CD4-positive, alpha-beta T cell (primary cell): ENCODE measurements around the gene LRRK1. TPM values are rescaled to one million over a fixed set of nuclear protein-coding genes. Genes with fewer than 3 reads are reported as not detected.

Source experiments
- ATAC-seq: fragments of 200-7000 bp; cut with Tn5 transposase; one replicate; pipeline ENCODE4 v1.10.0; 2022; ENCODE audit warnings: mild to moderate bottlenecking; ENCODE audit not compliant: poor library complexity
- CTCF ChIA-PET: fragments of 350-600 bp; sonication (Branson Sonifier 250); formaldehyde crosslinking; loops from one replicate; lab custom pipeline; 2021; ENCODE audit warnings: antibody characterized with exemption, inconsistent platforms; lab: Charles Lee
- POLR2A ChIA-PET: fragments of 350-600 bp; sonication (Branson Sonifier 250); formaldehyde crosslinking; loops from one replicate; lab custom pipeline; 2021; ENCODE audit warnings: antibody characterized with exemption, inconsistent platforms; lab: Charles Lee
- DNase-seq, 14 experiments: peaks; one replicate each; pipeline ENCODE4 v3.0.0-alpha.2; 2013 to 2020; ENCODE audit warnings: mixed read lengths in 2 of 14
- H3K27ac ChIP-seq, 2 donors: one replicate each; pipeline versions ENCODE4 v1.5.1 to v1.7.0; 2013; ENCODE audit warnings: low read length in 2 of 2, low read depth in 1 of 2, mild to moderate bottlenecking in 1 of 2
- H3K27me3 ChIP-seq, 2 experiments: 1 replicate in 1 of 2; 2 replicates in 1 of 2; pipeline versions ENCODE4 v1.6.1 to v1.7.0; 2013; ENCODE audit warnings: low read length in 2 of 2, control low read depth in 1 of 2, mild to moderate bottlenecking in 1 of 2, moderate library complexity in 1 of 2; ENCODE audit not compliant: insufficient read depth in 2 of 2, control insufficient read depth in 1 of 2
- H3K36me3 ChIP-seq: one replicate; pipeline ENCODE4 v1.6.1; 2013; ENCODE audit warnings: low read length, control low read depth; ENCODE audit not compliant: insufficient read depth
- H3K4me1 ChIP-seq: one replicate; pipeline ENCODE4 v1.6.1; 2013; ENCODE audit warnings: low read length, control low read depth; ENCODE audit not compliant: insufficient read depth
- H3K4me3 ChIP-seq: one replicate; pipeline ENCODE4 v1.5.1; 2013; ENCODE audit warnings: mild to moderate bottlenecking, low read length, moderate library complexity
- H3K9me3 ChIP-seq, 2 experiments: 1 replicate in 1 of 2; 2 replicates in 1 of 2; pipeline versions ENCODE4 v1.6.1 to v1.7.0; 2013; ENCODE audit warnings: low read length in 2 of 2, mild to moderate bottlenecking in 2 of 2, control low read depth in 1 of 2, moderate library complexity in 1 of 2; ENCODE audit not compliant: control insufficient read depth in 1 of 2, insufficient read depth in 1 of 2
- H3K27ac Mint-ChIP-seq: one replicate; pipeline ENCODE4 v1.8.0; 2020; ENCODE audit warnings: mixed read lengths
- H3K27me3 Mint-ChIP-seq: one replicate; pipeline ENCODE4 v1.8.0; 2021; ENCODE audit warnings: mixed read lengths
- H3K36me3 Mint-ChIP-seq: one replicate; pipeline ENCODE4 v1.8.0; 2021; ENCODE audit warnings: low read depth, mixed read lengths
- H3K4me1 Mint-ChIP-seq: one replicate; pipeline ENCODE4 v1.8.0; 2021; ENCODE audit warnings: low read depth, mixed read lengths
- H3K4me3 Mint-ChIP-seq: one replicate; pipeline ENCODE4 v1.8.0; 2020; ENCODE audit warnings: mild to moderate bottlenecking, mixed read lengths
- H3K9me3 Mint-ChIP-seq: one replicate; pipeline ENCODE4 v1.8.0; 2020; ENCODE audit warnings: mixed read lengths
- intact Hi-C, 2 experiments: fragments of 100-400 bp; cut with DNase I in 1 of 2; cut with micrococcal nuclease in 1 of 2; formaldehyde crosslinking; loops; one replicate each; pipeline versions ENCODE4 v1.15.1 to v1.9.0; 2023 to 2025; cut with DNase I, micrococcal nuclease
- total RNA-seq, 174 experiments: library from RNA in 2 of 174; stranded (reverse) in 2 of 174; gene quantifications; one replicate each; pipeline ENCODE4 v1.2.3 and lab custom pipeline; 2021 to 2026
- TF ChIP-seq, protein P1 (sequence below): fragments of 200-600 bp; IDR thresholded peaks from one replicate; pipeline ENCODE4 v1.8.0; 2022; ENCODE audit warnings: antibody characterized with exemption, mild to moderate bottlenecking

Gene LRRK1
- total RNA-seq, 2 experiments from 2014 or later: 0.60 to 0.73 TPM

DNA sequence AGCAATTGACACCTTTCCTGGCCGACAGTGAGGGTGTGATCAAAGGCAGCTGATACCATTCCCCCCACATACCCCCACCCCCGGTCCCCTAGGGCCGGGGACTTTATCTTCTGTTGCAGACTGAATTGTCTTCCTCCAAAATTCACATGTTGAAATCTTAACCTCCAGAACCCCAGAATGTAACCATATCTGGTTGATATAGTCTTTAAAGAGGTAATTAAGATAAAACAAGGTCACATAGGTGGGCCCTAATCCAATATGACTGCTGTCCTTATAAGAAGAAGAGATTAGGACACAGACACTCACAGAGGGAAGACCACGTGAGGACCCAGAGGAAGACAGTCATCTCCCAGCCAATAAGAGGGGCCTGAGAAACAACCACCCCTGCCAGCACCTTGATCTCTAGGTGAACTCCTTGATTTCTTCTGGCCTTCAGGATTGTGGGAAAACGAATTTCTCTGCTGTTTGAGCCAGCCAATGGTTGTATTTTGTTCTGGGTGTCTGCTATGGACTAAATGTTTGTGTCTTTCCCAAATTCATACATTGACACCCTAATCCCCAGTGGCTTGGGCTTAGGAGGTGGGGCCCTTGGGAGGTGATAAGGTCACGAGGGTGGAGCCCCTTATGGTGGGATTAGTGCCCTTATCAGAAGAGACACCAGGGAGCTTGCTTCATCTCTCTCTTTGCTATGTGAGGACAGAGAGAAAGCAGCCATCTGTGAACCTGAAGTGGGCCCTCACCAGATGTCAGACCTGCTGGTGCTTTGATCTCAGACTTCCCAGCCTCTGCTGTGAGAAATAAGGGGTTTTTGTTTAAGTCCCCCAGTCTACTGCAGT is 188.7 kb downstream of the LRRK1 start:
- Histone ChIP-seq H3K4me1 (no peaks in the 10 kb centered on the region), H3K27ac (no peak overlapping the region), H3K4me3 (no peak overlapping the region), H3K36me3 (no peaks in the 10 kb centered on the region), H3K9me3 (peaks cover 0 to 15% of the 10 kb centered on the region in 2 experiments), H3K27me3 (no peaks in the 10 kb centered on the region)
- intact Hi-C loops: no loop called here
- ChIA-PET CTCF (no interaction called here), POLR2A (no interaction called here)
- no peak for DNase-seq
- Mint-ChIP-seq H3K4me3 (no peak overlapping the region), H3K27me3 (no peaks in the 10 kb centered on the region), H3K9me3 (no peaks in the 10 kb centered on the region), H3K27ac (no peak overlapping the region), H3K4me1 (no peaks in the 10 kb centered on the region), H3K36me3 (no peaks in the 10 kb centered on the region)
- TF ChIP-seq, protein P1, sequence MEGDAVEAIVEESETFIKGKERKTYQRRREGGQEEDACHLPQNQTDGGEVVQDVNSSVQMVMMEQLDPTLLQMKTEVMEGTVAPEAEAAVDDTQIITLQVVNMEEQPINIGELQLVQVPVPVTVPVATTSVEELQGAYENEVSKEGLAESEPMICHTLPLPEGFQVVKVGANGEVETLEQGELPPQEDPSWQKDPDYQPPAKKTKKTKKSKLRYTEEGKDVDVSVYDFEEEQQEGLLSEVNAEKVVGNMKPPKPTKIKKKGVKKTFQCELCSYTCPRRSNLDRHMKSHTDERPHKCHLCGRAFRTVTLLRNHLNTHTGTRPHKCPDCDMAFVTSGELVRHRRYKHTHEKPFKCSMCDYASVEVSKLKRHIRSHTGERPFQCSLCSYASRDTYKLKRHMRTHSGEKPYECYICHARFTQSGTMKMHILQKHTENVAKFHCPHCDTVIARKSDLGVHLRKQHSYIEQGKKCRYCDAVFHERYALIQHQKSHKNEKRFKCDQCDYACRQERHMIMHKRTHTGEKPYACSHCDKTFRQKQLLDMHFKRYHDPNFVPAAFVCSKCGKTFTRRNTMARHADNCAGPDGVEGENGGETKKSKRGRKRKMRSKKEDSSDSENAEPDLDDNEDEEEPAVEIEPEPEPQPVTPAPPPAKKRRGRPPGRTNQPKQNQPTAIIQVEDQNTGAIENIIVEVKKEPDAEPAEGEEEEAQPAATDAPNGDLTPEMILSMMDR: no peak
- no peak for ATAC-seq

DNA sequence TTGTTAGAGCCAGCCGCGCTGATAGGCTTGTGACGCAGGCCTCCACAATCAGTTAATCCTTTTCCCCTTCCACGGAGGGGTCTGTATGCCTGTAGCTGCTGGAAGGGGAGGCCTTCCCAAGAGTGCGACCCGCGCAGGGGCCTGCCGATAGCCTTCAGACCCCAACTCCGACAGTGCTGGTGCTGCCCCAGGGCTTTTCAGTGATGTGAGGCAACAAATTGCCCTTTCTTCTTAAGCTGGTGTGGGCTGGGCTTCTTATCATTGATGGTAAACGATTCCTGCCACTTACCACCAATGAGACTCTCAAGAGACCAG is 189.3 kb downstream of the LRRK1 start:
- POLR2A ChIA-PET: no interaction called here
- ATAC-seq: no peak
- Mint-ChIP-seq H3K4me1 (no peaks in the 10 kb centered on the region), H3K27ac (no peak overlapping the region), H3K4me3 (no peak overlapping the region), H3K27me3 (no peaks in the 10 kb centered on the region), H3K9me3 (no peaks in the 10 kb centered on the region), H3K36me3 (no peaks in the 10 kb centered on the region)
- intact Hi-C loops: no loop called here
- CTCF ChIA-PET: no interaction called here
- H3K27me3 ChIP-seq: no peaks in the 10 kb centered on the region
- H3K4me3 ChIP-seq: no peak overlapping the region
- no peaks in the 10 kb centered on the region for H3K4me1 ChIP-seq
- peaks cover 0 to 15% of the 10 kb centered on the region in 2 experiments for H3K9me3 ChIP-seq
- no peak overlapping the region for H3K27ac ChIP-seq
- TF ChIP-seq, protein P1: no peak
- H3K36me3 ChIP-seq: no peaks in the 10 kb centered on the region
- DNase-seq: no peak

DNA sequence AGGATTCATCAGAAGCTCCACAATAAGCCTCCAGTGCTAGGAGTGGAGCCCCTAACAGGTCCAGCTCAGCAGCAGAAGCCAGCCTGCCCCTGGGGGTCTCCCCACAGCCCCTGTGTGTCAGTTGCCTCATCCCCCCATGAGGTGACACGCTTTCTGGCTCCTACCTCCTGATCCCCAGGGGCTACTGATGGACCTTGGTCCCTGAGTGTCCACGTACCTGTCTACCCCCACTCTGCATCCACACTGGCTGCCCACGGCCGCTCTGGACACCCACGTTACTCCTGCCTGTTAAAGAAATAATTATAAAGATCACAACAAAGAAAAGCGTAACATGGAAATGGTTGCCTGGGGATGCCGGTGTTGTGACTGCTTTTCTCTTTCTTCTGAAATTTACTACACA is 189.6 kb downstream of the LRRK1 start:
- intact Hi-C loops: no loop called here
- no peaks in the 10 kb centered on the region for H3K36me3 Mint-ChIP-seq
- H3K4me1 ChIP-seq: no peaks in the 10 kb centered on the region
- H3K27ac ChIP-seq: no peak overlapping the region
- H3K4me3 ChIP-seq: no peak overlapping the region
- POLR2A ChIA-PET: no interaction called here
- H3K4me1 Mint-ChIP-seq: no peaks in the 10 kb centered on the region
- H3K4me3 Mint-ChIP-seq: no peak overlapping the region
- no peak overlapping the region for H3K27ac Mint-ChIP-seq
- H3K9me3 Mint-ChIP-seq: no peaks in the 10 kb centered on the region
- H3K27me3 ChIP-seq: no peaks in the 10 kb centered on the region
- H3K27me3 Mint-ChIP-seq: no peaks in the 10 kb centered on the region
- CTCF ChIA-PET: no interaction called here
- TF ChIP-seq, protein P1: no peak
- H3K36me3 ChIP-seq: no peaks in the 10 kb centered on the region
- peaks cover 0 to 15% of the 10 kb centered on the region in 2 experiments for H3K9me3 ChIP-seq
- DNase-seq: no peak
- no peak for ATAC-seq
